ENCODE data around the gene LRRK1.

The LRRK1 gene

GRCh38 chr15:101118615-101119014 is 199.5 kb downstream of the LRRK1 start:
- Histone ChIP-seq H2AFZ (ENCODE audit: low read depth, low read length) (no peak overlapping the region), H3K4me2 (ENCODE audit: insufficient read depth, low read length) (no peak overlapping the region), H3K27ac (ENCODE audit: low read length) (no peak overlapping the region), H3K9ac (ENCODE audit: low read depth, low read length) (no peak overlapping the region), H3K9me3 (ENCODE audit: insufficient read depth, low read length, severe bottlenecking) (no peaks in the 10 kb centered on the region), H3K4me3 (ENCODE audit: low read depth in 1 of 2, low read length in 2 of 2) (no peak overlapping the region), H3K79me2 (ENCODE audit: insufficient read depth, low read length) (no peaks in the 10 kb centered on the region), H3K36me3 (ENCODE audit: insufficient read depth, low read length) (no peaks in the 10 kb centered on the region), H4K20me1 (ENCODE audit: insufficient read depth, low read length) (no peaks in the 10 kb centered on the region), H3K4me1 (ENCODE audit: insufficient read depth, low read length) (no peaks in the 10 kb centered on the region), H3K27me3 (ENCODE audit: insufficient read depth, low read length, poor library complexity) (no peaks in the 10 kb centered on the region)
- TF ChIP-seq CTCF (IDR thresholded peaks at IDR 0.05; ENCODE audit: borderline replicate concordance, extremely low read depth, low read length, poor library complexity, severe bottlenecking) (no peak), EZH2 (IDR thresholded peaks at IDR 0.05; ENCODE audit: borderline replicate concordance, low read depth, low read length, severe bottlenecking) (no peak)
- no peak for ATAC-seq (ENCODE audit: insufficient read depth, low read depth)
- no peak for DNase-seq

GRCh38 chr15:101119181-101119580 is 200.0 kb downstream of the LRRK1 start:
- no peak overlapping the region for H3K9ac ChIP-seq (ENCODE audit: low read depth, low read length)
- H2AFZ ChIP-seq (ENCODE audit: low read depth, low read length), result no peak overlapping the region
- DNase-seq (no peak), ATAC-seq (ENCODE audit: insufficient read depth, low read depth) (no peak)
- no peaks in the 10 kb centered on the region for H3K27me3 ChIP-seq (ENCODE audit: insufficient read depth, low read length, poor library complexity)
- no peak for TF ChIP-seq EZH2 (IDR thresholded peaks at IDR 0.05; ENCODE audit: borderline replicate concordance, low read depth, low read length, severe bottlenecking)
- TF ChIP-seq CTCF (IDR thresholded peaks at IDR 0.05; ENCODE audit: borderline replicate concordance, extremely low read depth, low read length, poor library complexity, severe bottlenecking), result no peak
- no peaks in the 10 kb centered on the region for H3K4me1 ChIP-seq (ENCODE audit: insufficient read depth, low read length)
- no peaks in the 10 kb centered on the region for H3K9me3 ChIP-seq (ENCODE audit: insufficient read depth, low read length, severe bottlenecking)
- H3K79me2 ChIP-seq (ENCODE audit: insufficient read depth, low read length), result no peaks in the 10 kb centered on the region
- H3K36me3 ChIP-seq (ENCODE audit: insufficient read depth, low read length), result no peaks in the 10 kb centered on the region
- no peak overlapping the region for H3K4me3 ChIP-seq (ENCODE audit: low read depth in 1 of 2, low read length in 2 of 2)
- no peak overlapping the region for H3K4me2 ChIP-seq (ENCODE audit: insufficient read depth, low read length)
- no peaks in the 10 kb centered on the region for H4K20me1 ChIP-seq (ENCODE audit: insufficient read depth, low read length)
- no peak overlapping the region for H3K27ac ChIP-seq (ENCODE audit: low read length)
